HEK293 (cell line): ENCODE data around the gene FRMD4A.

Experiments
- ZNF114 ChIP-seq: fragments of 450-650 bp; formaldehyde crosslinking; IDR thresholded peaks from 2 replicates; pipeline ENCODE4 v1.5.0; 2017; ENCODE audit warnings: missing biosample characterization, missing genetic modification characterization
- ZNF623 ChIP-seq: fragments of 450-650 bp; formaldehyde crosslinking; IDR thresholded peaks from 2 replicates; pipeline ENCODE4 v1.5.1; 2016; ENCODE audit warnings: missing biosample characterization, missing genetic modification characterization
- TF ChIP-seq, protein P1 (sequence below): fragments of 450-650 bp; formaldehyde crosslinking; IDR thresholded peaks from 2 replicates; pipeline ENCODE4 v1.5.1; 2016; ENCODE audit warnings: missing biosample characterization, missing genetic modification characterization
- TF ChIP-seq, protein P2 (sequence below): fragments of 450-650 bp; formaldehyde crosslinking; IDR thresholded peaks from 2 replicates; pipeline ENCODE4 v1.5.1; 2016; ENCODE audit warnings: missing biosample characterization, missing genetic modification characterization, low read depth
- TF ChIP-seq, protein P3 (sequence below): fragments of 450-650 bp; formaldehyde crosslinking; IDR thresholded peaks from 2 replicates; pipeline ENCODE4 v1.5.1; 2016; ENCODE audit warnings: missing biosample characterization, missing genetic modification characterization
- TF ChIP-seq, protein P4 (sequence below): fragments of 450-650 bp; formaldehyde crosslinking; IDR thresholded peaks from 2 replicates; pipeline ENCODE4 v1.5.1; 2017; ENCODE audit warnings: missing biosample characterization, mild to moderate bottlenecking, missing genetic modification characterization, moderate library complexity
- TF ChIP-seq, protein P5 (sequence below): fragments of 450-650 bp; formaldehyde crosslinking; IDR thresholded peaks from 2 replicates; pipeline ENCODE4 v1.5.1; 2016; ENCODE audit warnings: missing biosample characterization, missing genetic modification characterization

DNA sequence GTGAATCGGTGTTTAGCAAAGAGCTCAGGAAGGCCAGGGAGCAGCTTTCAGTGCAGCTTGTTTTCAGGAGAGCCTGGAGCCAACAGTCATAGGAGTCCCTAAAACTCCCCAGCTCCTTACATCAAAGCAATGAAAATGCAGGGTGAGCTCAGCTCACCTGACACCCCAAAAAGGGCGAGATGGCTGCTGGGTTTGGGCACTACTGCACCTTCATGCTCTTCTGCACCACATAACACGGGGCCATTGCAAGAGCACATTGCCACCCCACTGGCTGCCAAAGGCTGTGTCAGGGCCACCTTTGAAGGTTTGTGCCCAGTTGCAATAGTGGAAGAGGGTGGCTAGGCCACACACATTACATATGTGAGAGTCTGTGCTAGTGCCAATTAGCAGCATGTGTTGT lies 25.0 kb upstream of the FRMD4A start:
- TF ChIP-seq, protein P1, sequence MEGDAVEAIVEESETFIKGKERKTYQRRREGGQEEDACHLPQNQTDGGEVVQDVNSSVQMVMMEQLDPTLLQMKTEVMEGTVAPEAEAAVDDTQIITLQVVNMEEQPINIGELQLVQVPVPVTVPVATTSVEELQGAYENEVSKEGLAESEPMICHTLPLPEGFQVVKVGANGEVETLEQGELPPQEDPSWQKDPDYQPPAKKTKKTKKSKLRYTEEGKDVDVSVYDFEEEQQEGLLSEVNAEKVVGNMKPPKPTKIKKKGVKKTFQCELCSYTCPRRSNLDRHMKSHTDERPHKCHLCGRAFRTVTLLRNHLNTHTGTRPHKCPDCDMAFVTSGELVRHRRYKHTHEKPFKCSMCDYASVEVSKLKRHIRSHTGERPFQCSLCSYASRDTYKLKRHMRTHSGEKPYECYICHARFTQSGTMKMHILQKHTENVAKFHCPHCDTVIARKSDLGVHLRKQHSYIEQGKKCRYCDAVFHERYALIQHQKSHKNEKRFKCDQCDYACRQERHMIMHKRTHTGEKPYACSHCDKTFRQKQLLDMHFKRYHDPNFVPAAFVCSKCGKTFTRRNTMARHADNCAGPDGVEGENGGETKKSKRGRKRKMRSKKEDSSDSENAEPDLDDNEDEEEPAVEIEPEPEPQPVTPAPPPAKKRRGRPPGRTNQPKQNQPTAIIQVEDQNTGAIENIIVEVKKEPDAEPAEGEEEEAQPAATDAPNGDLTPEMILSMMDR: no peak
- TF ChIP-seq ZNF114 (tag by site-specific recombination) (no peak), ZNF623 (no peak)
- TF ChIP-seq, protein P2, sequence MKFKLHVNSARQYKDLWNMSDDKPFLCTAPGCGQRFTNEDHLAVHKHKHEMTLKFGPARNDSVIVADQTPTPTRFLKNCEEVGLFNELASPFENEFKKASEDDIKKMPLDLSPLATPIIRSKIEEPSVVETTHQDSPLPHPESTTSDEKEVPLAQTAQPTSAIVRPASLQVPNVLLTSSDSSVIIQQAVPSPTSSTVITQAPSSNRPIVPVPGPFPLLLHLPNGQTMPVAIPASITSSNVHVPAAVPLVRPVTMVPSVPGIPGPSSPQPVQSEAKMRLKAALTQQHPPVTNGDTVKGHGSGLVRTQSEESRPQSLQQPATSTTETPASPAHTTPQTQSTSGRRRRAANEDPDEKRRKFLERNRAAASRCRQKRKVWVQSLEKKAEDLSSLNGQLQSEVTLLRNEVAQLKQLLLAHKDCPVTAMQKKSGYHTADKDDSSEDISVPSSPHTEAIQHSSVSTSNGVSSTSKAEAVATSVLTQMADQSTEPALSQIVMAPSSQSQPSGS (tag by site-specific recombination): no peak
- TF ChIP-seq, protein P3, sequence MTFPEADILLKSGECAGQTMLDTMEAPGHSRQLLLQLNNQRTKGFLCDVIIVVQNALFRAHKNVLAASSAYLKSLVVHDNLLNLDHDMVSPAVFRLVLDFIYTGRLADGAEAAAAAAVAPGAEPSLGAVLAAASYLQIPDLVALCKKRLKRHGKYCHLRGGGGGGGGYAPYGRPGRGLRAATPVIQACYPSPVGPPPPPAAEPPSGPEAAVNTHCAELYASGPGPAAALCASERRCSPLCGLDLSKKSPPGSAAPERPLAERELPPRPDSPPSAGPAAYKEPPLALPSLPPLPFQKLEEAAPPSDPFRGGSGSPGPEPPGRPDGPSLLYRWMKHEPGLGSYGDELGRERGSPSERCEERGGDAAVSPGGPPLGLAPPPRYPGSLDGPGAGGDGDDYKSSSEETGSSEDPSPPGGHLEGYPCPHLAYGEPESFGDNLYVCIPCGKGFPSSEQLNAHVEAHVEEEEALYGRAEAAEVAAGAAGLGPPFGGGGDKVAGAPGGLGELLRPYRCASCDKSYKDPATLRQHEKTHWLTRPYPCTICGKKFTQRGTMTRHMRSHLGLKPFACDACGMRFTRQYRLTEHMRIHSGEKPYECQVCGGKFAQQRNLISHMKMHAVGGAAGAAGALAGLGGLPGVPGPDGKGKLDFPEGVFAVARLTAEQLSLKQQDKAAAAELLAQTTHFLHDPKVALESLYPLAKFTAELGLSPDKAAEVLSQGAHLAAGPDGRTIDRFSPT: no peak
- TF ChIP-seq, protein P4, sequence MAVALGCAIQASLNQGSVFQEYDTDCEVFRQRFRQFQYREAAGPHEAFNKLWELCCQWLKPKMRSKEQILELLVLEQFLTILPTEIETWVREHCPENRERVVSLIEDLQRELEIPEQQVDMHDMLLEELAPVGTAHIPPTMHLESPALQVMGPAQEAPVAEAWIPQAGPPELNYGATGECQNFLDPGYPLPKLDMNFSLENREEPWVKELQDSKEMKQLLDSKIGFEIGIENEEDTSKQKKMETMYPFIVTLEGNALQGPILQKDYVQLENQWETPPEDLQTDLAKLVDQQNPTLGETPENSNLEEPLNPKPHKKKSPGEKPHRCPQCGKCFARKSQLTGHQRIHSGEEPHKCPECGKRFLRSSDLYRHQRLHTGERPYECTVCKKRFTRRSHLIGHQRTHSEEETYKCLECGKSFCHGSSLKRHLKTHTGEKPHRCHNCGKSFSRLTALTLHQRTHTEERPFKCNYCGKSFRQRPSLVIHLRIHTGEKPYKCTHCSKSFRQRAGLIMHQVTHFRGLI (tag by site-specific recombination): no peak
- TF ChIP-seq, protein P5, sequence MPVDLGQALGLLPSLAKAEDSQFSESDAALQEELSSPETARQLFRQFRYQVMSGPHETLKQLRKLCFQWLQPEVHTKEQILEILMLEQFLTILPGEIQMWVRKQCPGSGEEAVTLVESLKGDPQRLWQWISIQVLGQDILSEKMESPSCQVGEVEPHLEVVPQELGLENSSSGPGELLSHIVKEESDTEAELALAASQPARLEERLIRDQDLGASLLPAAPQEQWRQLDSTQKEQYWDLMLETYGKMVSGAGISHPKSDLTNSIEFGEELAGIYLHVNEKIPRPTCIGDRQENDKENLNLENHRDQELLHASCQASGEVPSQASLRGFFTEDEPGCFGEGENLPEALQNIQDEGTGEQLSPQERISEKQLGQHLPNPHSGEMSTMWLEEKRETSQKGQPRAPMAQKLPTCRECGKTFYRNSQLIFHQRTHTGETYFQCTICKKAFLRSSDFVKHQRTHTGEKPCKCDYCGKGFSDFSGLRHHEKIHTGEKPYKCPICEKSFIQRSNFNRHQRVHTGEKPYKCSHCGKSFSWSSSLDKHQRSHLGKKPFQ (tag by site-specific recombination): no peak
